Muscle of leg (tissue), 11 donors: ENCODE results near the gene LTBP2. TPM values are rescaled to one million over a fixed set of nuclear protein-coding genes. Genes with fewer than 3 reads are reported as not detected.
"Not testable (repeated sequence)": the region's sequence is repeated elsewhere in the genome, so short reads cannot be mapped to it uniquely, and the experiment has no call there.

ENCODE experiments used
- DNase-seq: peaks from one replicate; pipeline ENCODE4 v3.0.0; 2013
- H3K27ac ChIP-seq: one replicate; pipeline ENCODE4 v1.5.1; 2013; ENCODE audit warnings: mild to moderate bottlenecking, low read length, control low read depth
- H3K27me3 ChIP-seq: one replicate; pipeline ENCODE4 v1.6.1; 2013; ENCODE audit warnings: low read length; ENCODE audit not compliant: control insufficient read depth, insufficient read depth
- H3K36me3 ChIP-seq: one replicate; pipeline ENCODE4 v1.6.1; 2013; ENCODE audit warnings: low read length; ENCODE audit not compliant: control insufficient read depth, insufficient read depth
- H3K4me1 ChIP-seq: one replicate; pipeline ENCODE4 v1.6.1; 2013; ENCODE audit warnings: low read length; ENCODE audit not compliant: control insufficient read depth, insufficient read depth
- H3K4me3 ChIP-seq: one replicate; pipeline ENCODE4 v1.5.1; 2013; ENCODE audit warnings: low read length, control low read depth
- H3K9me3 ChIP-seq: replicated peaks from 2 replicates; pipeline ENCODE4 v1.6.1; 2013; ENCODE audit warnings: low read depth, low read length; ENCODE audit not compliant: control insufficient read depth
- WGBS: methylation state at CpG from one replicate; pipeline ENCODE4 v1.1.5; 2013; ENCODE audit warnings: missing lambda C conversion rate; ENCODE audit not compliant: insufficient coverage; 5-methylcytosine and 5-hydroxymethylcytosine counted together
- polyA plus RNA-seq, 8 donors: library from polyadenylated mRNA; unstranded; fragments of 120-200 nt; gene quantifications; one replicate each; pipeline versions ENCODE4 v1.2.1 to v1.2.3, GENCODE V29; 2013; ENCODE audit warnings: inconsistent platforms in 1 of 8, low replicate concordance in 1 of 8; ENCODE audit not compliant: insufficient read length in 8 of 8, insufficient read depth in 1 of 8
- total RNA-seq: library from RNA; stranded (reverse); fragments of 120-200 nt; gene quantifications from one replicate; pipeline ENCODE4 v1.2.4, GENCODE V29; 2013

The LTBP2 gene
- total and polyA plus RNA-seq, 9 donors = 4.9 to 19.2 (median 10.4) TPM

GRCh38 chr14:74459289-74459946, 152.6 kb downstream of the LTBP2 start:
- Histone ChIP-seq H3K27ac (no peak overlapping the region), H3K27me3 (no peaks in the 10 kb centered on the region), H3K4me3 (no peak overlapping the region), H3K4me1 (no peaks in the 10 kb centered on the region), H3K36me3 (no peaks in the 10 kb centered on the region), H3K9me3 (no peaks in the 10 kb centered on the region)
- WGBS = 28% methylated on average over 4 of the region's 10 CpGs
- DNase-seq = no peak

GRCh38 chr14:74457565-74457895, 154.5 kb downstream of the LTBP2 start:
- H3K27me3 ChIP-seq = no peaks in the 10 kb centered on the region
- H3K4me3 ChIP-seq = no peak overlapping the region
- no peaks in the 10 kb centered on the region for H3K4me1 ChIP-seq
- H3K27ac ChIP-seq = no peak overlapping the region
- H3K9me3 ChIP-seq = no peaks in the 10 kb centered on the region
- WGBS = no CpG with 5 or more reads among the region's 4 CpGs
- DNase-seq = no peak
- no peaks in the 10 kb centered on the region for H3K36me3 ChIP-seq

GRCh38 chr14:74456684-74457564, 155.1 kb downstream of the LTBP2 start:
- Histone ChIP-seq H3K4me3 (no peak overlapping the region), H3K27ac (no peak overlapping the region)
- WGBS = 58% methylated on average over 17 of the region's 17 CpGs

GRCh38 chr14:74454397-74454796, 157.6 kb downstream of the LTBP2 start:
- H3K36me3 ChIP-seq, H3K27ac ChIP-seq, H3K27me3 ChIP-seq, H3K9me3 ChIP-seq, H3K4me3 ChIP-seq, H3K4me1 ChIP-seq, DNase-seq: not testable (repeated sequence)
- WGBS = 90% methylated on average over 2 of the region's 5 CpGs

More at GRCh38 chr14:74456684-74457564, 155.1 kb downstream of the LTBP2 start:
- Histone ChIP-seq H3K36me3 (no peaks in the 10 kb centered on the region), H3K9me3 (no peaks in the 10 kb centered on the region), H3K27me3 (no peaks in the 10 kb centered on the region), H3K4me1 (no peaks in the 10 kb centered on the region)
- no peak for DNase-seq

Other genes starting within 250 kb of the LTBP2 start
- gene SYNDIG1L, start 186.0 kb downstream of the LTBP2 start, total RNA-seq = 0.04 TPM
- under 1 TPM in 3 of 8 donors, not detected in 5; 0.07 to 0.10 (median 0.08) TPM for gene SYNDIG1L, start 186.0 kb downstream of the LTBP2 start, polyA plus RNA-seq
- gene NPC2, start 118.9 kb downstream of the LTBP2 start, total RNA-seq = 97.2 TPM
- gene NPC2, start 118.9 kb downstream of the LTBP2 start, polyA plus RNA-seq = 100 to 1,000 TPM in 4 of 8 donors, 10 to 100 TPM in 4; 81.0 to 147 (median 98.0) TPM
- 24.6 TPM for gene ISCA2, start 118.5 kb downstream of the LTBP2 start, total RNA-seq
- gene ISCA2, start 118.5 kb downstream of the LTBP2 start, polyA plus RNA-seq = 10 to 100 TPM; 21.7 to 27.1 (median 24.5) TPM
- 13.9 TPM for gene AREL1, start 100.8 kb upstream of the LTBP2 start, total RNA-seq
- 10 to 100 TPM; 14.5 to 23.4 (median 18.5) TPM for gene AREL1, start 100.8 kb upstream of the LTBP2 start, polyA plus RNA-seq
- 21.9 TPM for gene FCF1, start 100.9 kb upstream of the LTBP2 start, total RNA-seq
- gene FCF1, start 100.9 kb upstream of the LTBP2 start, polyA plus RNA-seq = 10 to 100 TPM; 29.5 to 49.0 (median 38.6) TPM
- 33.4 TPM for gene YLPM1, start 151.1 kb upstream of the LTBP2 start, total RNA-seq
- gene YLPM1, start 151.1 kb upstream of the LTBP2 start, polyA plus RNA-seq = 10 to 100 TPM; 38.1 to 63.9 (median 48.1) TPM